Neural cell (in vitro differentiated cells): ENCODE results near the gene INTS12.

Source experiments
- CTCF ChIP-seq: fragments of 450-650 bp; IDR thresholded peaks from 2 replicates; pipeline ENCODE4 v1.5.1; 2014; ENCODE audit warnings: antibody characterized with exemption, mild to moderate bottlenecking, moderate library complexity; ENCODE audit not compliant: poor library complexity, severe bottlenecking
- REST ChIP-seq: IDR thresholded peaks from 2 replicates; pipeline ENCODE4 v1.6.1; 2012; ENCODE audit warnings: borderline replicate concordance

- TF ChIP-seq CTCF (no peak), REST (no peak)
Measured at GRCh38 chr4:105679186-105679585, 29.3 kb downstream of the INTS12 start.
